K562 (cell line): ENCODE results near the gene ORAI3. TPM values are rescaled to one million over a fixed set of nuclear protein-coding genes. Genes with fewer than 3 reads are reported as not detected.

Experiments
- BRCA1 ChIP-seq, 2 experiments: fragments of 450-650 bp in 1 of 2; sonication (generic) in 1 of 2; formaldehyde crosslinking in 1 of 2; IDR thresholded peaks; 2 replicates each; pipeline versions ENCODE4 v1.5.0 to v1.6.1; 2017 to 2020; ENCODE audit warnings: mild to moderate bottlenecking in 1 of 2, missing genetic modification reagents in 1 of 2
- CHCHD3 ChIP-seq: fragments of 250-450 bp; sonication (Bioruptor Pico); IDR thresholded peaks from 2 replicates; pipeline ENCODE4 v2.1.2; 2022; ENCODE audit warnings: mild to moderate bottlenecking
- FOS ChIP-seq: IDR thresholded peaks from 3 replicates; pipeline ENCODE4 v1.6.1; 2011; ENCODE audit not compliant: insufficient read length; ENCODE audit errors: extremely low read depth
- MLLT1 ChIP-seq, 2 experiments: fragments of 450-650 bp; IDR thresholded peaks; 2 replicates each; pipeline ENCODE4 v1.6.1; 2016
- MYC ChIP-seq, 2 experiments: fragments of 250-450 bp in 1 of 2; sonication (Bioruptor Pico) in 1 of 2; IDR thresholded peaks; 2 replicates each; pipeline versions ENCODE4 v1.5.1 to v1.6.1; 2012 to 2021; ENCODE audit warnings: low read depth in 2 of 2, borderline replicate concordance in 1 of 2, improper control_type of control experiment in 1 of 2, low read length in 1 of 2, mild to moderate bottlenecking in 1 of 2, moderate library complexity in 1 of 2
- PHF21A ChIP-seq: fragments of 450-650 bp; IDR thresholded peaks from 2 replicates; pipeline ENCODE4 v1.6.1; 2017; ENCODE audit warnings: low read depth, borderline replicate concordance
- PRMT5 ChIP-seq: sonication (generic); formaldehyde crosslinking; IDR thresholded peaks from 2 replicates; pipeline ENCODE4 v1.5.0; 2020; ENCODE audit warnings: missing genetic modification reagents
- RBBP5 ChIP-seq: fragments of 200-600 bp; sonication (generic); IDR thresholded peaks from 2 replicates; pipeline ENCODE4 v1.6.1; 2012; ENCODE audit warnings: borderline replicate concordance, mild to moderate bottlenecking, low read length, control low read depth, inconsistent platforms; ENCODE audit not compliant: insufficient read depth, poor library complexity, severe bottlenecking
- SMARCC2 ChIP-seq: fragments of 450-650 bp; IDR thresholded peaks from 2 replicates; pipeline ENCODE4 v1.6.1; 2017; ENCODE audit warnings: antibody characterized with exemption, moderate library complexity, mild to moderate bottlenecking, low read depth
- TCFL5 ChIP-seq: fragments of 250-450 bp; sonication (Bioruptor Pico); conservative IDR thresholded peaks from 2 replicates; pipeline ENCODE4 v1.6.1; 2021; ENCODE audit warnings: mild to moderate bottlenecking, moderate library complexity, matching md5 sums
- ZBTB9 ChIP-seq: fragments of 450-650 bp; formaldehyde crosslinking; IDR thresholded peaks from 2 replicates; pipeline ENCODE4 v1.4.0; 2020; ENCODE audit warnings: mild to moderate bottlenecking, moderate library complexity
- ZFP36 ChIP-seq: fragments of 150-350 bp; IDR thresholded peaks from 2 replicates; pipeline ENCODE4 v1.6.1; 2018; ENCODE audit warnings: low read length, low read depth; ENCODE audit not compliant: partially characterized antibody
- ZNF551 ChIP-seq: fragments of 250-450 bp; sonication (Bioruptor Pico); IDR thresholded peaks from 2 replicates; pipeline ENCODE4 v1.5.0; 2021; ENCODE audit warnings: mild to moderate bottlenecking, moderate library complexity
- polyA plus RNA-seq, 8 experiments: library from polyadenylated mRNA; depleted of rRNA in 4 of 8; stranded (reverse) in 5 of 8; unstranded in 3 of 8; fragments of >200 nt; fragmentation: Nextera tagmentation in 2 of 8; fragmentation: Illumina TruSeq in 1 of 8; extraction: Ambion mirVana in 2 of 8; extraction: Trizol in 1 of 8; gene quantifications; 2 replicates each; pipeline versions ENCODE4 v1.2.1 to v1.2.3, GENCODE V29; 2011 to 2014; ENCODE audit warnings: inconsistent platforms in 1 of 8, missing spikeins in 1 of 8
- total RNA-seq, 7 experiments: library from RNA; depleted of rRNA in 6 of 7; stranded (reverse); fragments of >200 nt in 6 of 7; fragmentation: Illumina TruSeq in 2 of 7; extraction: Trizol in 2 of 7; gene quantifications; 2 replicates each; pipeline versions ENCODE4 v1.2.1 to v1.2.3, GENCODE V29; 2011 to 2021; ENCODE audit warnings: low replicate concordance in 1 of 7
- TF ChIP-seq, protein P1 (sequence below), 2 experiments: fragments of 450-650 bp; formaldehyde crosslinking in 1 of 2; IDR thresholded peaks; 2 replicates each; pipeline versions ENCODE4 v1.4.0 to v1.6.1; 2014 to 2020; ENCODE audit warnings: mild to moderate bottlenecking in 2 of 2, borderline replicate concordance in 1 of 2, low read depth in 1 of 2

ORAI3 gene
- total and polyA plus RNA-seq, 9 of the 15 experiments (the other 6 are each of a cell fraction or from before 2014, with no cell fraction given): 4.9 to 23.3 (median 14.1) TPM

DNA sequence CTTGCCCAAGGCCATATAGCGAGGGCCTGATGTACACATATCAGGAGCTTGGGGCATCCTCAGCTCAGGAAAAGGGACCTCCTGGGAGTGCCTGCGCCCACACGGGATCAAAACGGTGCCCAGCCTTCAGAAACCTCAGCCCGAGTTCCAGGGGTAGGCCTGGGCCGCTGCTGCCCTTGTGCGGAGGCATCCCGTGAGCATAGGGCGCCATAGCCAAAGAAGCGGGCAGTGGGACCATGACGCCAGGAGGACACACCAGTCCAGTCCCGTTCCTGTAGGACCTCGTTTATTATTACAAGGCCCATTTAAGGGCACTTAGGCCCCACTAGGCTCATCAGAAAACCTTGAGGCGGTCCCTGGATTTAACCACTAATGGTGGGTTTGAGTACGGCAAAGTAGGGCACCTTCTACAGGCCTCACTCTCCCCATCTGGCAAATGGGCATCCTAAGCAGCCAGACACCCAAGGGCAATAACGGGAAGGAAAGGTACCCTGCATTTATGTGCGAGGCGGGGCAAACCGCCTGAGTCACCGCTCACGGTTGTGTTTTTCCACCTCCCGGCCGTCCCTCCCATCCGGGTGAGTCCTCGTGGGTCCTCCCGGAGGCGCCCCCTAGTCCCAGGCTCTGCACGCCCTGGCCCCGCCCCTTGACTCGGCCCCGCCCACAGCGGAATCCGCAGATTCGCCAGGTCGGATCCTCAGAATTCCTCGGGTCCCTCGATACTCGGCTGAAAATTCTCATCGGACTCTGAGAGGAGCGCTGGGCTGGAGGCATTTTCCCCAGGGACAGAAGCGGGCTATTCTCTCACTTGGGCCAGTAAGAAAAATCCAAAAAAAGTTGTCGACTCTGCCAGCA is 8.0 kb downstream of the ORAI3 start (continued):
- TF ChIP-seq RBBP5: no peak
- TF ChIP-seq ZNF551 (CRISPR knock-in tag): no peak
- TF ChIP-seq ZBTB9: no peak
- no peak for TF ChIP-seq BRCA1 (IDR thresholded peaks at IDR 0.05)
- no peak for TF ChIP-seq BRCA1 (CRISPR knock-in tag; IDR thresholded peaks at IDR 0.05)
- TF ChIP-seq ZFP36: peak; percentile 14
- TF ChIP-seq, protein P1, sequence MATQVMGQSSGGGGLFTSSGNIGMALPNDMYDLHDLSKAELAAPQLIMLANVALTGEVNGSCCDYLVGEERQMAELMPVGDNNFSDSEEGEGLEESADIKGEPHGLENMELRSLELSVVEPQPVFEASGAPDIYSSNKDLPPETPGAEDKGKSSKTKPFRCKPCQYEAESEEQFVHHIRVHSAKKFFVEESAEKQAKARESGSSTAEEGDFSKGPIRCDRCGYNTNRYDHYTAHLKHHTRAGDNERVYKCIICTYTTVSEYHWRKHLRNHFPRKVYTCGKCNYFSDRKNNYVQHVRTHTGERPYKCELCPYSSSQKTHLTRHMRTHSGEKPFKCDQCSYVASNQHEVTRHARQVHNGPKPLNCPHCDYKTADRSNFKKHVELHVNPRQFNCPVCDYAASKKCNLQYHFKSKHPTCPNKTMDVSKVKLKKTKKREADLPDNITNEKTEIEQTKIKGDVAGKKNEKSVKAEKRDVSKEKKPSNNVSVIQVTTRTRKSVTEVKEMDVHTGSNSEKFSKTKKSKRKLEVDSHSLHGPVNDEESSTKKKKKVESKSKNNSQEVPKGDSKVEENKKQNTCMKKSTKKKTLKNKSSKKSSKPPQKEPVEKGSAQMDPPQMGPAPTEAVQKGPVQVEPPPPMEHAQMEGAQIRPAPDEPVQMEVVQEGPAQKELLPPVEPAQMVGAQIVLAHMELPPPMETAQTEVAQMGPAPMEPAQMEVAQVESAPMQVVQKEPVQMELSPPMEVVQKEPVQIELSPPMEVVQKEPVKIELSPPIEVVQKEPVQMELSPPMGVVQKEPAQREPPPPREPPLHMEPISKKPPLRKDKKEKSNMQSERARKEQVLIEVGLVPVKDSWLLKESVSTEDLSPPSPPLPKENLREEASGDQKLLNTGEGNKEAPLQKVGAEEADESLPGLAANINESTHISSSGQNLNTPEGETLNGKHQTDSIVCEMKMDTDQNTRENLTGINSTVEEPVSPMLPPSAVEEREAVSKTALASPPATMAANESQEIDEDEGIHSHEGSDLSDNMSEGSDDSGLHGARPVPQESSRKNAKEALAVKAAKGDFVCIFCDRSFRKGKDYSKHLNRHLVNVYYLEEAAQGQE (IDR thresholded peaks at IDR 0.05; ENCODE audit: borderline replicate concordance): no peak
- TF ChIP-seq, protein P1 (CRISPR knock-in tag; IDR thresholded peaks at IDR 0.05; ENCODE audit: low read depth): 0 out of 2 replicates have a peak, but pooled peaks have one; percentile 24
- no peak for TF ChIP-seq FOS
- TF ChIP-seq MLLT1 (IDR thresholded peaks at IDR 0.05): no peak
- TF ChIP-seq MYC (IDR thresholded peaks at IDR 0.05; ENCODE audit: low read depth, low read length): peak; percentile 84; the same call in 1 of the 2 replicates
- TF ChIP-seq MYC (CRISPR knock-in tag; IDR thresholded peaks at IDR 0.05; ENCODE audit: borderline replicate concordance, low read depth): no peak; the same call in 1 of the 2 replicates
- no peak for TF ChIP-seq TCFL5 (CRISPR knock-in tag)
- no peak for TF ChIP-seq PRMT5 (CRISPR knock-in tag)
- TF ChIP-seq PHF21A: no peak; the same call in 1 of the 2 replicates
- TF ChIP-seq CHCHD3 (CRISPR knock-in tag): no peak
- TF ChIP-seq SMARCC2: no peak
